HepG2 (cell line): ENCODE measurements around the gene ZNF284. TPM values are rescaled to one million over a fixed set of nuclear protein-coding genes. Genes with fewer than 3 reads are reported as not detected.

Experiments
- AGO2 ChIP-seq: fragments of 200-400 bp; formaldehyde crosslinking; optimal IDR thresholded peaks from 2 replicates; pipeline ENCODE3; 2017; ENCODE audit warnings: mild to moderate bottlenecking, low read depth, low read length, moderate library complexity
- ATF7 ChIP-seq, 2 experiments: fragments of 450-650 bp in 1 of 2; sonication (generic) in 1 of 2; formaldehyde crosslinking in 1 of 2; IDR thresholded peaks; 2 replicates each; pipeline versions ENCODE4 v1.4.0 to v1.6.1; 2016 to 2020; ENCODE audit warnings: antibody characterized with exemption in 1 of 2, mild to moderate bottlenecking in 1 of 2, missing genetic modification reagents in 1 of 2
- BRD4 ChIP-seq: sonication (generic); formaldehyde crosslinking; IDR thresholded peaks from 2 replicates; pipeline ENCODE4 v1.4.0; 2020; ENCODE audit warnings: missing genetic modification reagents
- FOXO1 ChIP-seq: sonication (generic); formaldehyde crosslinking; IDR thresholded peaks from 2 replicates; pipeline ENCODE4 v1.4.0; 2020; ENCODE audit warnings: missing genetic modification reagents
- ISX ChIP-seq: sonication (generic); formaldehyde crosslinking; conservative IDR thresholded peaks from 2 replicates; pipeline ENCODE4 v1.5.0; 2020; ENCODE audit warnings: missing genetic modification reagents
- LCORL ChIP-seq, 2 experiments: fragments of 450-650 bp in 1 of 2; sonication (generic) in 1 of 2; formaldehyde crosslinking in 1 of 2; IDR thresholded peaks; 2 replicates each; pipeline versions ENCODE4 v1.5.0 to v1.6.1; 2017 to 2020; ENCODE audit warnings: antibody characterized with exemption in 1 of 2, missing genetic modification reagents in 1 of 2
- MAZ ChIP-seq, 2 experiments: sonication (generic) in 1 of 2; formaldehyde crosslinking in 1 of 2; IDR thresholded peaks; 2 replicates each; pipeline versions ENCODE4 v1.5.0 to v1.6.1; 2012 to 2020; ENCODE audit warnings: low read depth in 2 of 2, mild to moderate bottlenecking in 2 of 2, borderline replicate concordance in 1 of 2, improper control_type of control experiment in 1 of 2, low read length in 1 of 2, missing genetic modification reagents in 1 of 2, moderate library complexity in 1 of 2
- RNF2 ChIP-seq: fragments of 450-650 bp; conservative IDR thresholded peaks from 2 replicates; pipeline ENCODE4 v1.6.1; 2016; ENCODE audit warnings: low read depth
- TCF12 ChIP-seq, 2 experiments: fragments of 450-650 bp in 1 of 2; sonication (generic) in 1 of 2; formaldehyde crosslinking in 1 of 2; IDR thresholded peaks; 2 replicates each; pipeline versions ENCODE4 v1.6.1 to v1.8.0; 2017 to 2022; ENCODE audit warnings: antibody characterized with exemption in 1 of 2, mild to moderate bottlenecking in 1 of 2, missing genetic modification reagents in 1 of 2, moderate library complexity in 1 of 2
- YEATS4 ChIP-seq: sonication (generic); formaldehyde crosslinking; IDR thresholded peaks from 2 replicates; pipeline ENCODE4 v1.4.0; 2020; ENCODE audit warnings: missing genetic modification reagents, borderline replicate concordance
- ZFP36L2 ChIP-seq: sonication (generic); formaldehyde crosslinking; IDR thresholded peaks from 2 replicates; pipeline ENCODE4 v1.4.0; 2020; ENCODE audit warnings: missing genetic modification reagents
- ZFP90 ChIP-seq: sonication (generic); formaldehyde crosslinking; IDR thresholded peaks from 2 replicates; pipeline ENCODE4 v1.8.0; 2022; ENCODE audit warnings: missing genetic modification reagents, mild to moderate bottlenecking, inconsistent platforms, borderline replicate concordance
- ZNF280B ChIP-seq: sonication (generic); formaldehyde crosslinking; IDR thresholded peaks from 2 replicates; pipeline ENCODE4 v1.5.0; 2020; ENCODE audit warnings: missing genetic modification reagents, mild to moderate bottlenecking, borderline replicate concordance
- ZNF367 ChIP-seq: sonication (generic); formaldehyde crosslinking; IDR thresholded peaks from 2 replicates; pipeline ENCODE4 v1.4.0; 2020; ENCODE audit warnings: missing genetic modification reagents, borderline replicate concordance
- ZNF558 ChIP-seq: sonication (generic); formaldehyde crosslinking; IDR thresholded peaks from 2 replicates; pipeline ENCODE4 v1.9.0; 2022; ENCODE audit warnings: mild to moderate bottlenecking, missing genetic modification reagents, borderline replicate concordance
- ZNF567 ChIP-seq: sonication (generic); formaldehyde crosslinking; IDR thresholded peaks from 2 replicates; pipeline ENCODE4 v1.8.1; 2023; ENCODE audit warnings: mild to moderate bottlenecking, missing genetic modification reagents, borderline replicate concordance
- ZSCAN9 ChIP-seq: IDR thresholded peaks from 2 replicates; pipeline ENCODE4 v1.6.1; 2016; ENCODE audit warnings: borderline replicate concordance
- polyA plus RNA-seq, 8 experiments: library from polyadenylated mRNA; depleted of rRNA in 3 of 8; stranded (reverse) in 7 of 8; unstranded in 1 of 8; fragments of >200 nt; fragmentation: Illumina TruSeq in 4 of 8; extraction: Trizol in 4 of 8; gene quantifications; 2 replicates each; pipeline versions ENCODE4 v1.2.1 to v1.2.3, GENCODE V29; 2011 to 2016; ENCODE audit warnings: low read depth in 4 of 8, missing spikeins in 1 of 8, mixed read lengths in 1 of 8; ENCODE audit not compliant: insufficient read depth in 1 of 8
- total RNA-seq, 5 experiments: library from RNA; depleted of rRNA; stranded (reverse); fragments of >200 nt; fragmentation: Illumina TruSeq; extraction: Trizol; gene quantifications; 2 replicates each; pipeline ENCODE4 v1.2.3, GENCODE V29; 2016; ENCODE audit warnings: low read depth in 1 of 5
- TF ChIP-seq, protein P1 (sequence below): fragments of 450-650 bp; IDR thresholded peaks from 2 replicates; pipeline ENCODE4 v1.6.1; 2017
- TF ChIP-seq, protein P2 (sequence below): sonication (generic); formaldehyde crosslinking; IDR thresholded peaks from 2 replicates; pipeline ENCODE4 v1.5.0; 2020; ENCODE audit warnings: missing genetic modification reagents, mild to moderate bottlenecking, borderline replicate concordance
- TF ChIP-seq, protein P3 (sequence below): sonication (generic); formaldehyde crosslinking; IDR thresholded peaks from 2 replicates; pipeline ENCODE4 v1.8.0; 2022; ENCODE audit warnings: missing genetic modification reagents, low read depth, mild to moderate bottlenecking, borderline replicate concordance

Gene ZNF284
- total and polyA plus RNA-seq, 2 of the 13 experiments (the other 11 are each of a cell fraction or from before 2014, with no cell fraction given) = 1.2 to 2.3 TPM

DNA sequence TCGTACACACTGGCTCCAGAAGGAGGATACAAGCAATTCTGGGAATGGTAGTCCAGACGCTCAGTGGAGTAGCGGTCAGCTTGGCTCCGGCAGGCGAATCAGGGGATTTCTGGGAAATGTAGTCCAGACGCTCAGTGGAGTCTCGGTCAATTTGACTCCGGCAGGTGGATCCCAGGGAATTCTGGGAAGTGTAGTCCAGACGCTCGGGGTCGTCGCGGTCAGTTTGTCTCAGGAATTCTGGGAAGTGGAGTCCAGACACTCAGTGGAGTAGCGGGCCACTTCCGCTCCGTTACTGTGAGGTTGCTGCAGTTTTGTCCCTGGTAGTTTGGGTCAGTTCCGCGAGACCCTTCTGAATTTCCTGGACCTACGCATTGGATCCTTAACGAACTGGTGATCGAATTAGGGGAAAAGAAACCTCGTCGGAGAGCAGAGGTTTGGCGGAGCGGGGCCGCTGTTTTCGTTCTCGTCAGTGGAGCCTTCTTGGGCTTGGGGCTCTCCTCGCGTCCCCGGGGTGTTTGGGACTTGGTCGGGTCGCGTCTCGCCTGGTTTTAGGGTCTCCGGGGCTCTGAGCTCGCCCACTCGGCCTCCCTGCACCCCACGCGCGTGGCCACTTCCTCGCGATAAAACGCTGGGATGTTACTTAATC is 41.3 kb downstream of the ZNF284 start, which contains the start of gene ZNF225 (continued):
- TF ChIP-seq, protein P1, sequence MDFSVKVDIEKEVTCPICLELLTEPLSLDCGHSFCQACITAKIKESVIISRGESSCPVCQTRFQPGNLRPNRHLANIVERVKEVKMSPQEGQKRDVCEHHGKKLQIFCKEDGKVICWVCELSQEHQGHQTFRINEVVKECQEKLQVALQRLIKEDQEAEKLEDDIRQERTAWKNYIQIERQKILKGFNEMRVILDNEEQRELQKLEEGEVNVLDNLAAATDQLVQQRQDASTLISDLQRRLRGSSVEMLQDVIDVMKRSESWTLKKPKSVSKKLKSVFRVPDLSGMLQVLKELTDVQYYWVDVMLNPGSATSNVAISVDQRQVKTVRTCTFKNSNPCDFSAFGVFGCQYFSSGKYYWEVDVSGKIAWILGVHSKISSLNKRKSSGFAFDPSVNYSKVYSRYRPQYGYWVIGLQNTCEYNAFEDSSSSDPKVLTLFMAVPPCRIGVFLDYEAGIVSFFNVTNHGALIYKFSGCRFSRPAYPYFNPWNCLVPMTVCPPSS = no peak
- TF ChIP-seq YEATS4 (CRISPR knock-in tag) (peak; percentile 67; the same call in 1 of the 2 replicates), ATF7 (IDR thresholded peaks at IDR 0.05) (no peak), ATF7 (CRISPR knock-in tag; IDR thresholded peaks at IDR 0.05) (0 out of 2 replicates have a peak, but pooled peaks have one; percentile 48), LCORL (IDR thresholded peaks at IDR 0.05) (no peak), LCORL (CRISPR knock-in tag; IDR thresholded peaks at IDR 0.05) (peak; percentile 53; the same call in 1 of the 2 replicates), RNF2 (no peak), ISX (CRISPR knock-in tag) (no peak), ZFP36L2 (CRISPR knock-in tag) (no peak), ZFP90 (CRISPR knock-in tag) (peak; percentile 84; the same call in 1 of the 2 replicates), ZSCAN9 (CRISPR knock-in tag) (peak; percentile 26; the same call in 1 of the 2 replicates), ZNF367 (CRISPR knock-in tag) (no peak), FOXO1 (CRISPR knock-in tag) (no peak), TCF12 (IDR thresholded peaks at IDR 0.05) (no peak), TCF12 (CRISPR knock-in tag; IDR thresholded peaks at IDR 0.05) (no peak), BRD4 (CRISPR knock-in tag) (no peak), ZNF280B (CRISPR knock-in tag) (no peak), MAZ (IDR thresholded peaks at IDR 0.05; ENCODE audit: borderline replicate concordance, low read depth, low read length) (no peak), MAZ (CRISPR knock-in tag; IDR thresholded peaks at IDR 0.05; ENCODE audit: low read depth) (peak; percentile 73), ZNF558 (CRISPR knock-in tag) (no peak), ZNF567 (CRISPR knock-in tag) (peak; percentile 92; the same call in 1 of the 2 replicates), AGO2 (no peak)
- TF ChIP-seq, protein P2, sequence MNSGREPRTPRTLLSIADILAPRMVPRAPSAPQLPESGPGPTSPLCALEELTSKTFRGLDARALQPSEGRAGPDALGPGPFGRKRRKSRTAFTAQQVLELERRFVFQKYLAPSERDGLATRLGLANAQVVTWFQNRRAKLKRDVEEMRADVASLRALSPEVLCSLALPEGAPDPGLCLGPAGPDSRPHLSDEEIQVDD = no peak
- TF ChIP-seq, protein P3, sequence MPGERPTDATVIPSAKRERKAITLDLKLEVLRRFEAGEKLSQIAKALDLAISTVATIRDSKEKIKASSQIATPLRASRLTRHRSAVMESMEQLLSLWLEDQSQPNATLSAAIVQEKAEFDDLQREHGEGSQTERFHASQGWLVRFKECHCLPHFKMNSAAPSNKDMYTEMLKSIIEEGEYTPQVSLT (CRISPR knock-in tag) = no peak
